OCI-LY3 (cell line): Measurements from ENCODE around the gene CASZ1.

Experiments
- H2AFZ ChIP-seq: fragments of 200-600, 300-600 bp; shearing (Covaris generic); 2 replicates; pipeline ENCODE4 v1.6.0; 2014; ENCODE audit warnings: antibody characterized with exemption, low read depth, low read length
- H3K27ac ChIP-seq: fragments of 200-600, 300-600 bp; sonication (generic); 2 replicates; pipeline ENCODE4 v1.5.1; 2014; ENCODE audit warnings: mild to moderate bottlenecking, low read length, moderate library complexity, mixed read lengths
- H3K27me3 ChIP-seq: fragments of 200-600, 300-600 bp; sonication (generic); 2 replicates; pipeline ENCODE4 v1.6.1; 2014; ENCODE audit warnings: low read depth, low read length, mixed read lengths
- H3K36me3 ChIP-seq: fragments of 200-600, 300-600 bp; sonication (generic); replicated peaks from 2 replicates; pipeline ENCODE3; 2014; ENCODE audit warnings: low read depth, low read length, mixed read lengths
- H3K4me1 ChIP-seq: fragments of 300-600, 200-600 bp; sonication (generic); 2 replicates; pipeline ENCODE4 v1.6.1; 2014; ENCODE audit warnings: low read length, mixed read lengths
- H3K4me2 ChIP-seq: fragments of 200-600, 300-600 bp; sonication (generic); 2 replicates; pipeline ENCODE4 v1.6.1; 2014; ENCODE audit warnings: low read length, mixed read lengths
- H3K4me3 ChIP-seq: fragments of 300-600, 200-600 bp; sonication (generic); 2 replicates; pipeline ENCODE4 v1.5.1; 2014; ENCODE audit warnings: antibody characterized with exemption, mild to moderate bottlenecking, low read length, moderate library complexity
- H3K79me2 ChIP-seq: fragments of 300-600, 200-600 bp; shearing (Covaris generic); 2 replicates; pipeline ENCODE4 v1.6.1; 2014; ENCODE audit warnings: mild to moderate bottlenecking, low read length, mixed read lengths
- H3K9ac ChIP-seq: fragments of 300-600, 200-600 bp; shearing (Covaris generic); 2 replicates; pipeline ENCODE4 v1.6.0; 2014; ENCODE audit warnings: mild to moderate bottlenecking, low read length, moderate library complexity
- H3K9me3 ChIP-seq: fragments of 200-600, 300-600 bp; shearing (Covaris generic); 2 replicates; pipeline ENCODE4 v1.6.1; 2014; ENCODE audit warnings: low read length, mixed read lengths; ENCODE audit not compliant: insufficient read depth
- H4K20me1 ChIP-seq: fragments of 200-600, 300-600 bp; sonication (generic); 2 replicates; pipeline ENCODE4 v1.6.1; 2016; ENCODE audit warnings: low read length, mixed read lengths; ENCODE audit not compliant: insufficient read depth
- CTCF ChIP-seq: fragments of 200-600, 300-600 bp; sonication (generic); IDR thresholded peaks from 2 replicates; pipeline ENCODE4 v1.5.1; 2014; ENCODE audit warnings: antibody characterized with exemption, low read length, low read depth
- EZH2phosphoT487 ChIP-seq: fragments of 200-600 bp; shearing (Covaris generic); IDR thresholded peaks from 2 replicates; pipeline ENCODE4 v1.6.1; 2018; ENCODE audit warnings: antibody characterized with exemption, mixed run types, low read depth

Gene CASZ1

GRCh38 chr1:10684221-10684620 is 112.2 kb downstream of the CASZ1 start:
- no peak overlapping the region for H3K9ac ChIP-seq
- H3K79me2 ChIP-seq = no peaks in the 10 kb centered on the region
- H3K4me1 ChIP-seq = peaks cover 19% of the 10 kb centered on the region
- no peak overlapping the region for H3K4me3 ChIP-seq
- H3K27ac ChIP-seq = no peak overlapping the region
- H3K9me3 ChIP-seq = no peaks in the 10 kb centered on the region
- H2AFZ ChIP-seq = no peak overlapping the region
- no peak for TF ChIP-seq EZH2phosphoT487
- TF ChIP-seq CTCF = no peak
- H4K20me1 ChIP-seq = no peaks in the 10 kb centered on the region
- no peak overlapping the region for H3K4me2 ChIP-seq
- H3K36me3 ChIP-seq = no peaks in the 10 kb centered on the region
- no peaks in the 10 kb centered on the region for H3K27me3 ChIP-seq

- Histone ChIP-seq H3K9ac (no peak overlapping the region), H2AFZ (no peak overlapping the region), H3K27me3 (no peaks in the 10 kb centered on the region), H3K79me2 (no peaks in the 10 kb centered on the region), H4K20me1 (no peaks in the 10 kb centered on the region), H3K4me3 (no peak overlapping the region), H3K4me2 (no peak overlapping the region), H3K4me1 (peaks cover 19% of the 10 kb centered on the region), H3K9me3 (no peaks in the 10 kb centered on the region), H3K36me3 (no peaks in the 10 kb centered on the region), H3K27ac (no peak overlapping the region)
- no peak for TF ChIP-seq CTCF
- TF ChIP-seq EZH2phosphoT487 = no peak
Measured at GRCh38 chr1:10682449-10683309, 113.8 kb downstream of the CASZ1 start.

GRCh38 chr1:10682108-10682445 is 114.4 kb downstream of the CASZ1 start:
- H3K9ac ChIP-seq = no peak overlapping the region
- H3K4me1 ChIP-seq = peaks cover 15% of the 10 kb centered on the region
- H2AFZ ChIP-seq = no peak overlapping the region
- no peaks in the 10 kb centered on the region for H4K20me1 ChIP-seq
- no peak overlapping the region for H3K27ac ChIP-seq
- no peaks in the 10 kb centered on the region for H3K27me3 ChIP-seq
- H3K79me2 ChIP-seq = no peaks in the 10 kb centered on the region
- no peak overlapping the region for H3K4me2 ChIP-seq
- no peak for TF ChIP-seq CTCF
- TF ChIP-seq EZH2phosphoT487 = no peak
- no peaks in the 10 kb centered on the region for H3K9me3 ChIP-seq
- no peak overlapping the region for H3K4me3 ChIP-seq
- H3K36me3 ChIP-seq = no peaks in the 10 kb centered on the region

- Histone ChIP-seq H2AFZ (no peak overlapping the region), H3K9ac (no peak overlapping the region), H3K4me2 (no peak overlapping the region), H3K27me3 (no peaks in the 10 kb centered on the region), H3K9me3 (no peaks in the 10 kb centered on the region), H3K79me2 (no peaks in the 10 kb centered on the region), H3K4me3 (no peak overlapping the region), H3K27ac (no peak overlapping the region), H4K20me1 (no peaks in the 10 kb centered on the region), H3K36me3 (no peaks in the 10 kb centered on the region), H3K4me1 (peaks cover 9% of the 10 kb centered on the region)
- TF ChIP-seq EZH2phosphoT487 (no peak), CTCF (no peak)
Measured at GRCh38 chr1:10681296-10682107, 114.9 kb downstream of the CASZ1 start.
